ENCODE data around the gene GFAP. TPM values are rescaled to one million over a fixed set of nuclear protein-coding genes. Genes with fewer than 3 reads are reported as not detected.
A peak's percentile ranks its signal among the peaks of the same experiment; 100 is the strongest.

Gene GFAP
- polyA plus RNA-seq, 3 donors = 0.03 to 0.33 (median 0.18) TPM

DNA sequence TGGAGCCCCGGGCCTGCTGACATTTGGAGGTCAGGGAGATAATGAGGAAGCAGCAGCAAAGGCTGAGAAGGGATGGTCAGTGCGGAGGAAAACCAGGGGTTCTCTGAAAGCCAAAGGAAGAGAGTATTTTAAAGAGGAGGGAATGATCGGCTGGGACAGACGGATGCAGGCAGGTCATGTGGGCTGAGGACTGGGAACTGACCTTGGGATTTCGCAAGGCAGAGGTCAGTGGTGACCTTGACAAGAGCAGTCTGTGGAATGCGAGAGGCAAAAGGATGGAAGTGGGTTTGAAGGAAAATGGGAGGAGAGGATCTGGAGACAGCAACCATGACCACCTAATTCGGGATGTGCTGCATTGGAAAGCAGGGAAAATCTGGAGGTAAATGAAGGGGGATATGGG is 26.3 kb downstream of the GFAP start:
- Histone ChIP-seq H3K27ac (ENCODE audit: low read depth in 1 of 2, low read length in 2 of 2) (peak overlapping the region in 1 of 2 donors; percentile 56), H3K9me3 (replicated peaks in 1 of 2; ENCODE audit: control insufficient read depth in 1 of 2, insufficient read depth in 1 of 2, low read length in 2 of 2) (no peaks in the 10 kb centered on the region), H3K9ac (ENCODE audit: insufficient read depth, low read length, poor library complexity, severe bottlenecking) (no peak overlapping the region), H3K4me2 (replicated peaks; ENCODE audit: extremely low read depth, low read length, poor library complexity, severe bottlenecking) (peak overlapping the region; percentile 40), H2AFZ (ENCODE audit: insufficient read depth, low read depth, low read length, poor library complexity, severe bottlenecking) (no peak overlapping the region), H3K36me3 (replicated peaks in 1 of 2; ENCODE audit: control insufficient read depth in 1 of 2, insufficient read depth in 2 of 2, low read length in 2 of 2) (peaks cover 44 to 66% of the 10 kb centered on the region in 2 donors), H3K4me3 (replicated peaks in 1 of 3; ENCODE audit: low read depth in 2 of 3, low read length in 3 of 3) (peak overlapping the region in 1 of 3 experiments; percentile 28), H4K20me1 (ENCODE audit: insufficient read depth, low read length) (peaks cover 84% of the 10 kb centered on the region), H3K27me3 (ENCODE audit: control insufficient read depth in 2 of 2, insufficient read depth in 2 of 2, low read length in 2 of 2) (no peaks in the 10 kb centered on the region), H3K4me1 (ENCODE audit: control insufficient read depth in 1 of 2, insufficient read depth in 2 of 2, low read length in 2 of 2) (peaks cover 31 to 32% of the 10 kb centered on the region in 2 donors), H3K79me2 (ENCODE audit: insufficient read depth, low read length) (peaks cover 68% of the 10 kb centered on the region)
- TF ChIP-seq, protein P1, sequence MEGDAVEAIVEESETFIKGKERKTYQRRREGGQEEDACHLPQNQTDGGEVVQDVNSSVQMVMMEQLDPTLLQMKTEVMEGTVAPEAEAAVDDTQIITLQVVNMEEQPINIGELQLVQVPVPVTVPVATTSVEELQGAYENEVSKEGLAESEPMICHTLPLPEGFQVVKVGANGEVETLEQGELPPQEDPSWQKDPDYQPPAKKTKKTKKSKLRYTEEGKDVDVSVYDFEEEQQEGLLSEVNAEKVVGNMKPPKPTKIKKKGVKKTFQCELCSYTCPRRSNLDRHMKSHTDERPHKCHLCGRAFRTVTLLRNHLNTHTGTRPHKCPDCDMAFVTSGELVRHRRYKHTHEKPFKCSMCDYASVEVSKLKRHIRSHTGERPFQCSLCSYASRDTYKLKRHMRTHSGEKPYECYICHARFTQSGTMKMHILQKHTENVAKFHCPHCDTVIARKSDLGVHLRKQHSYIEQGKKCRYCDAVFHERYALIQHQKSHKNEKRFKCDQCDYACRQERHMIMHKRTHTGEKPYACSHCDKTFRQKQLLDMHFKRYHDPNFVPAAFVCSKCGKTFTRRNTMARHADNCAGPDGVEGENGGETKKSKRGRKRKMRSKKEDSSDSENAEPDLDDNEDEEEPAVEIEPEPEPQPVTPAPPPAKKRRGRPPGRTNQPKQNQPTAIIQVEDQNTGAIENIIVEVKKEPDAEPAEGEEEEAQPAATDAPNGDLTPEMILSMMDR (IDR thresholded peaks at IDR 0.05) = no peak
- no peak overlapping the region for H3K27ac Mint-ChIP-seq
- H3K9me3 Mint-ChIP-seq = no peaks in the 10 kb centered on the region
- no peak for DNase-seq
- H3K4me1 Mint-ChIP-seq = peaks cover 5% of the 10 kb centered on the region
- H3K27me3 Mint-ChIP-seq (ENCODE audit: low read depth in 3 of 3) = no peaks in the 10 kb centered on the region
- H3K4me3 Mint-ChIP-seq = no peak overlapping the region
- peaks cover 41 to 61% of the 10 kb centered on the region in 2 donors for H3K36me3 Mint-ChIP-seq
- intact Hi-C loops (cut with micrococcal nuclease) = no loop called here
- 57% methylated on average over 7 of the region's 7 CpGs for WGBS (ENCODE audit: insufficient coverage)

DNA sequence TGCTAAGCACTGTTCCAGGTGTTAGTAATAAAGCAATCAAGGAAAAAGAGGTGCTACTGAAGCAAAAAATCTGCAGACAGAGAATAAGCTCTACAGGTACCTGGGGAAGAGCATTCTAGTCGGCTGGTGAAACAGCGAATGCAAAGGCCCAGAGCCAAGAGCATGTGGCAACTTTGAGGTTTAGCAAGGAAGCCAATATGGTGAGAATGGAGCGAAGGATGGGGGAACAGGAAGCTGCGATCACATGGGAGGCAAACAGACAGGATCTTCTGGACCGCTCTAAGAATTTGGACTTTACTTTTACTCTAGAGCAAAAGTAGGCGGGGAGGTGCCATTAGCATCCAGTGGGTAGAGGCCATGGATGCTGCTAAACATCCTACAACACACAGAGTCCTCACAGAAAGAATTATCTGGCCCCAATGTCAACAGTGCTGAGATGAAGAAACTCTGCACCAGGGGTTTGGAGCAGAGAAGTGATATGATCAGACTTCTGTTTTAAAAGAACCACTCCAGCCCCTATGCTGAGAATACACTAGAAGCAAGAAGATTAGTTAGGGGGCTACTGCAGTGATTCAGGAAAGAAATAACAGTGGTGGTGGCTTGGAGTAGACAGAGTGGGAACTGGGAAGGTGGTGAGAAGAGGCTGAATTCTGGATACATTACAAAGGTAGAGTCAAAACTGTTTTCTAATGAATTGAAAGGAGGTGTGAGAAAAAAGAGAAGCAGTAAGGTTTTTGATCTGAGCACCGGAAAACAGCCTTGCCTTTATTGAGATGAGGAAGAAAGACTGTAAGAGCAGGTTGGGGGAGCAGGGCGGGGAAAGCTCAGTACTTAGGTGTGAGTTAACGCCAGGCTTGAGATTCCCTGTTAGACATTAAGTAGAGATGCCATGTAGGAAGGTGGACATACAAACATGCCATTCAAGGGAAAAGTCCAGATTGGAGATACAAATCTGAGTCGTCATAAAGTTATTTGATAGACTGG is 27.0 kb downstream of the GFAP start:
- peaks cover 78% of the 10 kb centered on the region for H4K20me1 ChIP-seq (ENCODE audit: insufficient read depth, low read length)
- no peaks in the 10 kb centered on the region for H3K27me3 ChIP-seq (ENCODE audit: control insufficient read depth in 2 of 2, insufficient read depth in 2 of 2, low read length in 2 of 2)
- H3K36me3 ChIP-seq (replicated peaks in 1 of 2; ENCODE audit: control insufficient read depth in 1 of 2, insufficient read depth in 2 of 2, low read length in 2 of 2) = peaks cover 48 to 67% of the 10 kb centered on the region in 2 donors
- Mint-ChIP-seq H3K27me3 (ENCODE audit: low read depth in 3 of 3) (no peaks in the 10 kb centered on the region), H3K9me3 (no peaks in the 10 kb centered on the region), H3K4me3 (no peak overlapping the region), H3K4me1 (peaks cover 5% of the 10 kb centered on the region), H3K27ac (no peak overlapping the region), H3K36me3 (peaks cover 42 to 62% of the 10 kb centered on the region in 2 donors)
- H3K4me2 ChIP-seq (replicated peaks; ENCODE audit: extremely low read depth, low read length, poor library complexity, severe bottlenecking) = peak overlapping the region; percentile 40
- WGBS (ENCODE audit: insufficient coverage) = 17% methylated on average over 8 of the region's 10 CpGs
- H3K9ac ChIP-seq (ENCODE audit: insufficient read depth, low read length, poor library complexity, severe bottlenecking) = no peak overlapping the region
- peak overlapping the region in 1 of 3 experiments; percentile 28 for H3K4me3 ChIP-seq (replicated peaks in 1 of 3; ENCODE audit: low read depth in 2 of 3, low read length in 3 of 3)
- peaks cover 31 to 32% of the 10 kb centered on the region in 2 donors for H3K4me1 ChIP-seq (ENCODE audit: control insufficient read depth in 1 of 2, insufficient read depth in 2 of 2, low read length in 2 of 2)
- TF ChIP-seq, protein P1 (IDR thresholded peaks at IDR 0.05) = no peak
- peak; percentile 22 to 52 (median 48) for DNase-seq
- no peaks in the 10 kb centered on the region for H3K9me3 ChIP-seq (replicated peaks in 1 of 2; ENCODE audit: control insufficient read depth in 1 of 2, insufficient read depth in 1 of 2, low read length in 2 of 2)
- H3K79me2 ChIP-seq (ENCODE audit: insufficient read depth, low read length) = peaks cover 61% of the 10 kb centered on the region
- H3K27ac ChIP-seq (ENCODE audit: low read depth in 1 of 2, low read length in 2 of 2) = peak overlapping the region in 1 of 2 donors; percentile 56
- H2AFZ ChIP-seq (ENCODE audit: insufficient read depth, low read depth, low read length, poor library complexity, severe bottlenecking) = no peak overlapping the region
- intact Hi-C loops (cut with micrococcal nuclease) = no loop called here
